ENCODE results near the gene SMPDL3B.

SMPDL3B gene

GRCh38 chr1:27941671-27942540 lies 7.1 kb downstream of the SMPDL3B start:
- no peaks in the 10 kb centered on the region for H3K4me1 ChIP-seq (ENCODE audit: insufficient read depth, low read length)
- H3K27ac ChIP-seq (ENCODE audit: low read depth, low read length), result no peak overlapping the region

GRCh38 chr1:27945020-27945419 lies 10.2 kb downstream of the SMPDL3B start:
- H3K9ac ChIP-seq (ENCODE audit: low read length), result no peak overlapping the region
- H3K9me3 ChIP-seq (ENCODE audit: low read length), result no peaks in the 10 kb centered on the region
- H3K4me3 ChIP-seq (ENCODE audit: low read depth in 1 of 2, low read length in 2 of 2), result no peak overlapping the region
- no peak overlapping the region for H3K27ac ChIP-seq (ENCODE audit: low read depth, low read length)
- H3K36me3 ChIP-seq (ENCODE audit: insufficient read depth, low read length), result no peaks in the 10 kb centered on the region
- no peaks in the 10 kb centered on the region for H3K4me1 ChIP-seq (ENCODE audit: insufficient read depth, low read length)
- no peaks in the 10 kb centered on the region for H3K27me3 ChIP-seq (ENCODE audit: control insufficient read depth in 1 of 2, insufficient read depth in 2 of 2, low read length in 2 of 2)

More at GRCh38 chr1:27941671-27942540, 7.1 kb downstream of the SMPDL3B start:
- no peaks in the 10 kb centered on the region for H3K9me3 ChIP-seq (ENCODE audit: low read length)
- no peak overlapping the region for H3K9ac ChIP-seq (ENCODE audit: low read length)
- H3K4me3 ChIP-seq (ENCODE audit: low read depth in 1 of 2, low read length in 2 of 2), result no peak overlapping the region
- H3K27me3 ChIP-seq (ENCODE audit: control insufficient read depth in 1 of 2, insufficient read depth in 2 of 2, low read length in 2 of 2), result peaks cover 0 to 5% of the 10 kb centered on the region in 2 donors
- H3K36me3 ChIP-seq (ENCODE audit: insufficient read depth, low read length), result no peaks in the 10 kb centered on the region

- Histone ChIP-seq H3K9ac (ENCODE audit: low read length) (no peak overlapping the region), H3K4me1 (ENCODE audit: insufficient read depth, low read length) (no peaks in the 10 kb centered on the region), H3K4me3 (ENCODE audit: low read depth in 1 of 2, low read length in 2 of 2) (no peak overlapping the region), H3K36me3 (ENCODE audit: insufficient read depth, low read length) (no peaks in the 10 kb centered on the region), H3K27me3 (ENCODE audit: control insufficient read depth in 1 of 2, insufficient read depth in 2 of 2, low read length in 2 of 2) (no peaks in the 10 kb centered on the region), H3K27ac (ENCODE audit: low read depth, low read length) (no peak overlapping the region), H3K9me3 (ENCODE audit: low read length) (no peaks in the 10 kb centered on the region)
Measured at GRCh38 chr1:27949027-27949426, 14.2 kb downstream of the SMPDL3B start.

- Histone ChIP-seq H3K9me3 (ENCODE audit: low read length) (no peaks in the 10 kb centered on the region), H3K36me3 (ENCODE audit: insufficient read depth, low read length) (no peaks in the 10 kb centered on the region), H3K9ac (ENCODE audit: low read length) (no peak overlapping the region), H3K4me3 (ENCODE audit: low read depth in 1 of 2, low read length in 2 of 2) (no peak overlapping the region), H3K27ac (ENCODE audit: low read depth, low read length) (no peak overlapping the region), H3K4me1 (ENCODE audit: insufficient read depth, low read length) (no peaks in the 10 kb centered on the region), H3K27me3 (ENCODE audit: control insufficient read depth in 1 of 2, insufficient read depth in 2 of 2, low read length in 2 of 2) (no peaks in the 10 kb centered on the region)
Measured at GRCh38 chr1:27951396-27951795, 16.6 kb downstream of the SMPDL3B start.

GRCh38 chr1:27952147-27952546 lies 17.3 kb downstream of the SMPDL3B start:
- Histone ChIP-seq H3K9ac (ENCODE audit: low read length) (no peak overlapping the region), H3K27ac (ENCODE audit: low read depth, low read length) (no peak overlapping the region)

GRCh38 chr1:27954186-27954585 lies 19.4 kb downstream of the SMPDL3B start:
- H3K9ac ChIP-seq (ENCODE audit: low read length), result no peak overlapping the region
- H3K27ac ChIP-seq (ENCODE audit: low read depth, low read length), result no peak overlapping the region
- H3K4me1 ChIP-seq (ENCODE audit: insufficient read depth, low read length), result peaks cover 3% of the 10 kb centered on the region
- H3K4me3 ChIP-seq (ENCODE audit: low read depth in 1 of 2, low read length in 2 of 2), result no peak overlapping the region
- H3K9me3 ChIP-seq (ENCODE audit: low read length), result no peaks in the 10 kb centered on the region
- H3K36me3 ChIP-seq (ENCODE audit: insufficient read depth, low read length), result no peaks in the 10 kb centered on the region
- H3K27me3 ChIP-seq (ENCODE audit: control insufficient read depth in 1 of 2, insufficient read depth in 2 of 2, low read length in 2 of 2), result no peaks in the 10 kb centered on the region

More at GRCh38 chr1:27952147-27952546, 17.3 kb downstream of the SMPDL3B start:
- H3K9me3 ChIP-seq (ENCODE audit: low read length), result no peaks in the 10 kb centered on the region
- H3K36me3 ChIP-seq (ENCODE audit: insufficient read depth, low read length), result no peaks in the 10 kb centered on the region
- no peak overlapping the region for H3K4me3 ChIP-seq (ENCODE audit: low read depth in 1 of 2, low read length in 2 of 2)
- H3K4me1 ChIP-seq (ENCODE audit: insufficient read depth, low read length), result no peaks in the 10 kb centered on the region
- no peaks in the 10 kb centered on the region for H3K27me3 ChIP-seq (ENCODE audit: control insufficient read depth in 1 of 2, insufficient read depth in 2 of 2, low read length in 2 of 2)

GRCh38 chr1:27955076-27955475 lies 20.3 kb downstream of the SMPDL3B start:
- no peak overlapping the region for H3K4me3 ChIP-seq (ENCODE audit: low read depth in 1 of 2, low read length in 2 of 2)
- H3K9ac ChIP-seq (ENCODE audit: low read length), result no peak overlapping the region
- no peaks in the 10 kb centered on the region for H3K27me3 ChIP-seq (ENCODE audit: control insufficient read depth in 1 of 2, insufficient read depth in 2 of 2, low read length in 2 of 2)
- H3K4me1 ChIP-seq (ENCODE audit: insufficient read depth, low read length), result peaks cover 3% of the 10 kb centered on the region
- H3K9me3 ChIP-seq (ENCODE audit: low read length), result no peaks in the 10 kb centered on the region
- no peak overlapping the region for H3K27ac ChIP-seq (ENCODE audit: low read depth, low read length)
- H3K36me3 ChIP-seq (ENCODE audit: insufficient read depth, low read length), result no peaks in the 10 kb centered on the region

GRCh38 chr1:27956761-27957160 lies 22.0 kb downstream of the SMPDL3B start:
- Histone ChIP-seq H3K4me3 (ENCODE audit: low read depth in 1 of 2, low read length in 2 of 2) (no peak overlapping the region), H3K36me3 (ENCODE audit: insufficient read depth, low read length) (no peaks in the 10 kb centered on the region), H3K27ac (ENCODE audit: low read depth, low read length) (no peak overlapping the region), H3K4me1 (ENCODE audit: insufficient read depth, low read length) (peaks cover 18% of the 10 kb centered on the region), H3K9me3 (ENCODE audit: low read length) (no peaks in the 10 kb centered on the region), H3K9ac (ENCODE audit: low read length) (no peak overlapping the region), H3K27me3 (ENCODE audit: control insufficient read depth in 1 of 2, insufficient read depth in 2 of 2, low read length in 2 of 2) (no peaks in the 10 kb centered on the region)

GRCh38 chr1:27957655-27958054 lies 22.9 kb downstream of the SMPDL3B start:
- Histone ChIP-seq H3K9ac (ENCODE audit: low read length) (no peak overlapping the region), H3K4me3 (ENCODE audit: low read depth in 1 of 2, low read length in 2 of 2) (no peak overlapping the region), H3K27ac (ENCODE audit: low read depth, low read length) (no peak overlapping the region), H3K4me1 (ENCODE audit: insufficient read depth, low read length) (peaks cover 18% of the 10 kb centered on the region), H3K27me3 (ENCODE audit: control insufficient read depth in 1 of 2, insufficient read depth in 2 of 2, low read length in 2 of 2) (no peaks in the 10 kb centered on the region), H3K9me3 (ENCODE audit: low read length) (no peaks in the 10 kb centered on the region), H3K36me3 (ENCODE audit: insufficient read depth, low read length) (no peaks in the 10 kb centered on the region)

- no peaks in the 10 kb centered on the region for H3K27me3 ChIP-seq (ENCODE audit: control insufficient read depth in 1 of 2, insufficient read depth in 2 of 2, low read length in 2 of 2)
- peaks cover 18% of the 10 kb centered on the region for H3K4me1 ChIP-seq (ENCODE audit: insufficient read depth, low read length)
- H3K36me3 ChIP-seq (ENCODE audit: insufficient read depth, low read length), result no peaks in the 10 kb centered on the region
- H3K4me3 ChIP-seq (ENCODE audit: low read depth in 1 of 2, low read length in 2 of 2), result no peak overlapping the region
- H3K9ac ChIP-seq (ENCODE audit: low read length), result no peak overlapping the region
- no peaks in the 10 kb centered on the region for H3K9me3 ChIP-seq (ENCODE audit: low read length)
- no peak overlapping the region for H3K27ac ChIP-seq (ENCODE audit: low read depth, low read length)
Measured at GRCh38 chr1:27958513-27958912, 23.7 kb downstream of the SMPDL3B start.

- Histone ChIP-seq H3K36me3 (ENCODE audit: insufficient read depth, low read length) (peaks cover 7% of the 10 kb centered on the region), H3K27me3 (ENCODE audit: control insufficient read depth in 1 of 2, insufficient read depth in 2 of 2, low read length in 2 of 2) (no peaks in the 10 kb centered on the region), H3K9ac (ENCODE audit: low read length) (peak within 1 kb of the TSS; percentile 82), H3K27ac (ENCODE audit: low read depth, low read length) (peak within 1 kb of the TSS; percentile 100), H3K4me3 (ENCODE audit: low read depth in 1 of 2, low read length in 2 of 2) (peak within 1 kb of the TSS; percentile 81 to 92), H3K4me1 (ENCODE audit: insufficient read depth, low read length) (peaks cover 18% of the 10 kb centered on the region), H3K9me3 (ENCODE audit: low read length) (no peaks in the 10 kb centered on the region)
Measured at GRCh38 chr1:27959792-27960603, 25.2 kb downstream of the SMPDL3B start, which contains the start of gene XKR8. TSS of gene XKR8 (plus strand) at chr1:27959973. CDS start at chr1:27960070, 97 bp downstream.
